Loucy (cell line): ENCODE measurements around the gene XPO5.
"Not testable (repeated sequence)": the region's sequence is repeated elsewhere in the genome, so short reads cannot be mapped to it uniquely, and the experiment has no call there.

Experiments used
- H2AFZ ChIP-seq: fragments of 200-600 bp; sonication (generic); 2 replicates; pipeline ENCODE4 v1.6.0; 2016; ENCODE audit warnings: antibody characterized with exemption, mild to moderate bottlenecking, low read length, moderate library complexity
- H3F3A ChIP-seq: fragments of 200-600 bp; 2 replicates; pipeline ENCODE4 v1.6.0; 2016; ENCODE audit warnings: antibody characterized with exemption, low read depth, mild to moderate bottlenecking
- H3K27me3 ChIP-seq: fragments of 200-600 bp; sonication (generic); 2 replicates; pipeline ENCODE4 v1.6.1; 2014; ENCODE audit warnings: low read length, mild to moderate bottlenecking; ENCODE audit not compliant: insufficient read depth, poor library complexity, severe bottlenecking
- H3K36me3 ChIP-seq: fragments of 200-600 bp; sonication (generic); 2 replicates; pipeline ENCODE4 v1.6.1; 2016; ENCODE audit warnings: low read length; ENCODE audit not compliant: insufficient read depth
- H3K4me1 ChIP-seq: fragments of 200-600 bp; sonication (generic); 2 replicates; pipeline ENCODE4 v1.5.1; 2014; ENCODE audit warnings: low read length, mild to moderate bottlenecking; ENCODE audit not compliant: insufficient read depth, poor library complexity, severe bottlenecking
- H3K4me2 ChIP-seq: fragments of 200-600 bp; sonication (generic); 2 replicates; pipeline ENCODE4 v1.6.0; 2014; ENCODE audit warnings: antibody characterized with exemption, low read length, low read depth, mild to moderate bottlenecking; ENCODE audit not compliant: poor library complexity, severe bottlenecking
- H3K4me3 ChIP-seq: fragments of 200-600 bp; sonication (generic); 2 replicates; pipeline ENCODE4 v1.5.1; 2014; ENCODE audit warnings: low read length, mild to moderate bottlenecking, mixed read lengths; ENCODE audit not compliant: poor library complexity, severe bottlenecking
- H3K79me2 ChIP-seq: fragments of 200-600 bp; sonication (generic); 2 replicates; pipeline ENCODE4 v1.6.1; 2014; ENCODE audit warnings: low read length; ENCODE audit not compliant: insufficient read depth
- H3K9ac ChIP-seq: fragments of 200-600 bp; sonication (generic); 2 replicates; pipeline ENCODE4 v1.6.0; 2014; ENCODE audit warnings: mild to moderate bottlenecking, low read depth, low read length, moderate library complexity; ENCODE audit not compliant: poor library complexity, severe bottlenecking
- H3K9me2 ChIP-seq: fragments of 200-600 bp; sonication (generic); replicated peaks from 2 replicates; pipeline ENCODE4 v1.6.1; 2016; ENCODE audit warnings: low read depth, low read length, mixed read lengths
- H3K9me3 ChIP-seq: fragments of 200-600 bp; sonication (generic); 2 replicates; pipeline ENCODE4 v1.6.1; 2014; ENCODE audit warnings: mild to moderate bottlenecking, antibody characterized with exemption, low read length, low read depth; ENCODE audit not compliant: insufficient read depth
- H4K20me1 ChIP-seq: fragments of 200-600 bp; sonication (generic); 2 replicates; pipeline ENCODE4 v1.6.0; 2014; ENCODE audit warnings: antibody characterized with exemption, low read length, mild to moderate bottlenecking; ENCODE audit not compliant: insufficient read depth, poor library complexity, severe bottlenecking
- CTCF ChIP-seq: fragments of 200-600 bp; sonication (generic); conservative IDR thresholded peaks from 2 replicates; pipeline ENCODE4 v1.5.1; 2014; ENCODE audit warnings: mild to moderate bottlenecking, antibody characterized with exemption, low read length
- EZH2phosphoT487 ChIP-seq: fragments of 200-600 bp; IDR thresholded peaks from 2 replicates; pipeline ENCODE4 v1.6.1; 2018; ENCODE audit warnings: antibody characterized with exemption, mild to moderate bottlenecking, moderate library complexity, borderline replicate concordance

Gene XPO5

GRCh38 chr6:43572015-43572414, 3.8 kb downstream of the XPO5 start:
- H3K79me2 ChIP-seq: peaks cover 53% of the 10 kb centered on the region
- no peaks in the 10 kb centered on the region for H3K9me3 ChIP-seq
- H3F3A ChIP-seq: no peaks in the 10 kb centered on the region
- no peak overlapping the region for H3K9ac ChIP-seq
- no peak overlapping the region for H2AFZ ChIP-seq
- no peak overlapping the region for H3K4me3 ChIP-seq
- TF ChIP-seq EZH2phosphoT487: no peak
- TF ChIP-seq CTCF: no peak
- no peaks in the 10 kb centered on the region for H3K27me3 ChIP-seq
- no peak overlapping the region for H3K4me2 ChIP-seq
- peaks cover 8% of the 10 kb centered on the region for H4K20me1 ChIP-seq
- H3K36me3 ChIP-seq: peaks cover 46% of the 10 kb centered on the region
- H3K9me2 ChIP-seq: no peaks in the 10 kb centered on the region
- peaks cover 12% of the 10 kb centered on the region for H3K4me1 ChIP-seq

GRCh38 chr6:43570876-43571441, 4.9 kb downstream of the XPO5 start:
- H4K20me1 ChIP-seq: peaks cover 8% of the 10 kb centered on the region
- H3K79me2 ChIP-seq: peaks cover 43% of the 10 kb centered on the region
- no peak overlapping the region for H3K4me3 ChIP-seq
- no peak overlapping the region for H3K9ac ChIP-seq
- no peak overlapping the region for H3K4me2 ChIP-seq
- H3K36me3 ChIP-seq: peaks cover 51% of the 10 kb centered on the region
- TF ChIP-seq EZH2phosphoT487 (no peak), CTCF (no peak)
- H2AFZ ChIP-seq: no peak overlapping the region
- peaks cover 12% of the 10 kb centered on the region for H3K4me1 ChIP-seq
- no peaks in the 10 kb centered on the region for H3K27me3 ChIP-seq
- no peaks in the 10 kb centered on the region for H3K9me2 ChIP-seq
- H3F3A ChIP-seq: no peaks in the 10 kb centered on the region
- H3K9me3 ChIP-seq: no peaks in the 10 kb centered on the region

- Histone ChIP-seq H3K9me2 (no peaks in the 10 kb centered on the region), H3K4me2 (no peak overlapping the region), H3K79me2 (no peaks in the 10 kb centered on the region), H3F3A (no peaks in the 10 kb centered on the region), H3K9me3 (no peaks in the 10 kb centered on the region), H3K4me1 (no peaks in the 10 kb centered on the region), H3K9ac (no peak overlapping the region), H3K4me3 (no peak overlapping the region), H3K27me3 (no peaks in the 10 kb centered on the region), H4K20me1 (no peaks in the 10 kb centered on the region), H3K36me3 (peaks cover 90% of the 10 kb centered on the region; the same call in 1 of the 2 replicates), H2AFZ (no peak overlapping the region)
- TF ChIP-seq EZH2phosphoT487 (no peak), CTCF (no peak)
These were observed 16.5 kb downstream of the XPO5 start for GRCh38 chr6:43559328-43559727.

- peaks cover 88% of the 10 kb centered on the region; the same call in 1 of the 2 replicates for H3K36me3 ChIP-seq
- H2AFZ ChIP-seq, H3K79me2 ChIP-seq, H3K4me1 ChIP-seq, H4K20me1 ChIP-seq, H3K27me3 ChIP-seq, H3K4me3 ChIP-seq, H3K9me3 ChIP-seq, H3K9ac ChIP-seq, H3K9me2 ChIP-seq, H3K4me2 ChIP-seq, H3F3A ChIP-seq: not testable (repeated sequence)
These were observed 18.2 kb downstream of the XPO5 start for GRCh38 chr6:43557620-43558019.
